ENCODE measurements around the gene LMO7.

LMO7 gene

GRCh38 chr13:75812751-75813181, 176.6 kb downstream of the LMO7 start:
- DNase-seq = no peak

GRCh38 chr13:75813323-75813722, 177.2 kb downstream of the LMO7 start:
- DNase-seq = no peak
- TF ChIP-seq POLR2A (IDR thresholded peaks at IDR 0.05; ENCODE audit: low read length) (no peak), GATA1 (IDR thresholded peaks at IDR 0.05; ENCODE audit: low read depth, low read length) (no peak)

More at GRCh38 chr13:75812751-75813181, 176.6 kb downstream of the LMO7 start:
- TF ChIP-seq POLR2A (IDR thresholded peaks at IDR 0.05; ENCODE audit: low read length) (no peak), GATA1 (IDR thresholded peaks at IDR 0.05; ENCODE audit: low read depth, low read length) (no peak)

GRCh38 chr13:75818179-75818967, 182.2 kb downstream of the LMO7 start:
- no peak for DNase-seq
- TF ChIP-seq POLR2A (IDR thresholded peaks at IDR 0.05; ENCODE audit: low read length) (no peak), GATA1 (IDR thresholded peaks at IDR 0.05; ENCODE audit: low read depth, low read length) (no peak)

- DNase-seq = no peak
- TF ChIP-seq POLR2A (IDR thresholded peaks at IDR 0.05; ENCODE audit: low read length) (no peak), GATA1 (IDR thresholded peaks at IDR 0.05; ENCODE audit: low read depth, low read length) (no peak)
Measured at GRCh38 chr13:75818968-75819225, 182.8 kb downstream of the LMO7 start.

- TF ChIP-seq POLR2A (IDR thresholded peaks at IDR 0.05; ENCODE audit: low read length) (no peak), GATA1 (IDR thresholded peaks at IDR 0.05; ENCODE audit: low read depth, low read length) (no peak)
- no peak for DNase-seq
Measured at GRCh38 chr13:75825161-75825560, 189.0 kb downstream of the LMO7 start.

GRCh38 chr13:75825594-75825993, 189.5 kb downstream of the LMO7 start:
- DNase-seq = no peak
- no peak for TF ChIP-seq POLR2A (IDR thresholded peaks at IDR 0.05; ENCODE audit: low read length)
- TF ChIP-seq GATA1 (IDR thresholded peaks at IDR 0.05; ENCODE audit: low read depth, low read length) = no peak

GRCh38 chr13:75826391-75826790, 190.3 kb downstream of the LMO7 start:
- TF ChIP-seq POLR2A (IDR thresholded peaks at IDR 0.05; ENCODE audit: low read length) = no peak
- no peak for TF ChIP-seq GATA1 (IDR thresholded peaks at IDR 0.05; ENCODE audit: low read depth, low read length)

GRCh38 chr13:75829830-75830229, 193.7 kb downstream of the LMO7 start:
- DNase-seq = no peak
- TF ChIP-seq POLR2A (IDR thresholded peaks at IDR 0.05; ENCODE audit: low read length) (no peak), GATA1 (IDR thresholded peaks at IDR 0.05; ENCODE audit: low read depth, low read length) (no peak)

More at GRCh38 chr13:75826391-75826790, 190.3 kb downstream of the LMO7 start:
- DNase-seq = no peak

- DNase-seq = no peak
- TF ChIP-seq POLR2A (IDR thresholded peaks at IDR 0.05; ENCODE audit: low read length) = no peak
- no peak for TF ChIP-seq GATA1 (IDR thresholded peaks at IDR 0.05; ENCODE audit: low read depth, low read length)
Measured at GRCh38 chr13:75830842-75831241, 194.7 kb downstream of the LMO7 start.

GRCh38 chr13:75831389-75831788, 195.3 kb downstream of the LMO7 start:
- no peak for TF ChIP-seq GATA1 (IDR thresholded peaks at IDR 0.05; ENCODE audit: low read depth, low read length)
- TF ChIP-seq POLR2A (IDR thresholded peaks at IDR 0.05; ENCODE audit: low read length) = no peak
- no peak for DNase-seq

- no peak for TF ChIP-seq POLR2A (IDR thresholded peaks at IDR 0.05; ENCODE audit: low read length)
- no peak for TF ChIP-seq GATA1 (IDR thresholded peaks at IDR 0.05; ENCODE audit: low read depth, low read length)
- DNase-seq = no peak
Measured at GRCh38 chr13:75832812-75833211, 196.7 kb downstream of the LMO7 start.

- TF ChIP-seq POLR2A (IDR thresholded peaks at IDR 0.05; ENCODE audit: low read length) (no peak), GATA1 (IDR thresholded peaks at IDR 0.05; ENCODE audit: low read depth, low read length) (no peak)
Measured at GRCh38 chr13:75836441-75836840, 200.3 kb downstream of the LMO7 start.

GRCh38 chr13:75838366-75839005, 202.4 kb downstream of the LMO7 start:
- DNase-seq = no peak
- TF ChIP-seq POLR2A (IDR thresholded peaks at IDR 0.05; ENCODE audit: low read length) = no peak
- TF ChIP-seq GATA1 (IDR thresholded peaks at IDR 0.05; ENCODE audit: low read depth, low read length) = no peak

More at GRCh38 chr13:75836441-75836840, 200.3 kb downstream of the LMO7 start:
- DNase-seq = no peak

GRCh38 chr13:75839406-75839805, 203.3 kb downstream of the LMO7 start:
- TF ChIP-seq GATA1 (IDR thresholded peaks at IDR 0.05; ENCODE audit: low read depth, low read length) (no peak), POLR2A (IDR thresholded peaks at IDR 0.05; ENCODE audit: low read length) (no peak)
- DNase-seq = no peak

- no peak for DNase-seq
- no peak for TF ChIP-seq GATA1 (IDR thresholded peaks at IDR 0.05; ENCODE audit: low read depth, low read length)
- TF ChIP-seq POLR2A (IDR thresholded peaks at IDR 0.05; ENCODE audit: low read length) = no peak
Measured at GRCh38 chr13:75841905-75842304, 205.8 kb downstream of the LMO7 start.

All from erythroblast (primary cell).